Breast epithelium (tissue), 3 donors: ENCODE measurements around the gene SYNJ2.

Experiments used
- POLR2A ChIP-seq: fragments of 450-650 bp; IDR thresholded peaks from one replicate; pipeline ENCODE4 v1.6.1; 2016; ENCODE audit warnings: antibody characterized with exemption, mild to moderate bottlenecking, moderate library complexity
- POLR2AphosphoS5 ChIP-seq, 3 donors: sonication (generic); formaldehyde crosslinking; IDR thresholded peaks; one replicate each; pipeline ENCODE4 v1.6.1; 2017; ENCODE audit warnings: antibody characterized with exemption in 3 of 3
- TF ChIP-seq, protein P1 (sequence below), 3 donors: fragments of 450-650 bp; IDR thresholded peaks; one replicate each; pipeline ENCODE4 v1.5.1; 2016 to 2017; ENCODE audit warnings: antibody characterized with exemption in 3 of 3, mild to moderate bottlenecking in 3 of 3, moderate library complexity in 3 of 3

DNA sequence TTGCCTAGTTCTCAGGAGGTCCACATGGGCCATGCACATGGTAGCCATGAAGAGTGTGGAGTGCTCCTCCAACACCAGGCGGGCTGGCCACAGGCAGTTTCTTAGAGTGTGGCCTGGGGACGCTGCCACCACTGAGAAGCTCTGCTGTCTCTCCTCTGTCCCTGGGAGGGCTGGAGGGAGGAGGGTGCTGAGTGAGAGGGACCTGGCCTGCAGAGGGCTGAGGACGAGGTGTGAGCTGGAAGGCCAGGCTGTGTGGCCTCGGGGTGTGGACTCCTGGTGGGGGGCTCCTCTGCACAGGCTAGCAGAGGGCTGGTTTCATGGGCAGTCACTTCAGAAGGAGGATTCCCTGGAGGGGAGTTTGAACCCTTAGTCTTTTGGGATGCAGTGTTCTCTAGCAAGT is 39.7 kb downstream of the SYNJ2 start:
- TF ChIP-seq POLR2AphosphoS5 (IDR thresholded peaks at IDR 0.05) (no peak), POLR2A (no peak)
- TF ChIP-seq, protein P1, sequence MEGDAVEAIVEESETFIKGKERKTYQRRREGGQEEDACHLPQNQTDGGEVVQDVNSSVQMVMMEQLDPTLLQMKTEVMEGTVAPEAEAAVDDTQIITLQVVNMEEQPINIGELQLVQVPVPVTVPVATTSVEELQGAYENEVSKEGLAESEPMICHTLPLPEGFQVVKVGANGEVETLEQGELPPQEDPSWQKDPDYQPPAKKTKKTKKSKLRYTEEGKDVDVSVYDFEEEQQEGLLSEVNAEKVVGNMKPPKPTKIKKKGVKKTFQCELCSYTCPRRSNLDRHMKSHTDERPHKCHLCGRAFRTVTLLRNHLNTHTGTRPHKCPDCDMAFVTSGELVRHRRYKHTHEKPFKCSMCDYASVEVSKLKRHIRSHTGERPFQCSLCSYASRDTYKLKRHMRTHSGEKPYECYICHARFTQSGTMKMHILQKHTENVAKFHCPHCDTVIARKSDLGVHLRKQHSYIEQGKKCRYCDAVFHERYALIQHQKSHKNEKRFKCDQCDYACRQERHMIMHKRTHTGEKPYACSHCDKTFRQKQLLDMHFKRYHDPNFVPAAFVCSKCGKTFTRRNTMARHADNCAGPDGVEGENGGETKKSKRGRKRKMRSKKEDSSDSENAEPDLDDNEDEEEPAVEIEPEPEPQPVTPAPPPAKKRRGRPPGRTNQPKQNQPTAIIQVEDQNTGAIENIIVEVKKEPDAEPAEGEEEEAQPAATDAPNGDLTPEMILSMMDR (IDR thresholded peaks at IDR 0.05): no peak
